ENCODE data around the gene CACNA1I. TPM values are rescaled to one million over a fixed set of nuclear protein-coding genes. Genes with fewer than 3 reads are reported as not detected.

Gene CACNA1I
- total RNA-seq, 1 donor from 2014 or later: not detected

DNA sequence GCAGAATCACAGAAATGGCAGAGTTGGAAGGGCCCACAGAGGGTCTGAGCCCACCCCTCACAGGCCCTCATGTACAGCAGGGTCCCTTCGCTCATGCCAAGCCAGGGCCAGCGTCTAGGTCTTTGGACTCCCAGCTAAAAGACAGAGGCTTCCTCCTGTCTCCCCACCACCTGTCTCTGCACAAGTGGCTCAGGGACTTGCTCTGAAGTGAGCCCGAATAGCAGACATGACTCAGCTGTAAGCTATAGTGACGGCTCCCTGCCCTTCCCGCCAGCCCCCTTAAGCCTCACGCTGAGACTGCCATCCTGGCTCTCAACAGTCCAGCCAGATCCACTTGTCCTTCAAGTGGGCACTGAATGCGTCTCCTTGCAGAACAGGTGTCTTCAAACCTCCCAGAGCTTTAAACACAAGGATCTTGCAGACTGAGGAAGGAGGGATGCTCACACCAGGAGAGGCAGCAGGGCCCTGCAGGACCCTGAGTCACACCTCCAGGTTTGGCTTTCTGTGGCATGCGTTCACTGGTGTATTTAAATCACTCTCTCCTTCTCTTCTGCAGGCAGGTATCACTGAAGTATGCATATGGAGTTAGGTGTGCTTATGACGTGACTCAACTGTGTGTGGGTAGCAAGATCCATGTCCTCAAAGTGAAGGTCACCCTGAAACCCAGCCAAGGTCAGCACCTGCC is 154.9 kb downstream of the CACNA1I start:
- Histone ChIP-seq H3K4me3 (no peak overlapping the region), H3K27me3 (no peaks in the 10 kb centered on the region), H3K9me3 (no peaks in the 10 kb centered on the region), H3K4me1 (no peaks in the 10 kb centered on the region), H3K27ac (no peak overlapping the region), H3K36me3 (no peaks in the 10 kb centered on the region)
- intact Hi-C loops (cut with DNase I): no loop called here
- no peak for DNase-seq (ENCODE audit: low spot score in 2 of 2)
- TF ChIP-seq, protein P1, sequence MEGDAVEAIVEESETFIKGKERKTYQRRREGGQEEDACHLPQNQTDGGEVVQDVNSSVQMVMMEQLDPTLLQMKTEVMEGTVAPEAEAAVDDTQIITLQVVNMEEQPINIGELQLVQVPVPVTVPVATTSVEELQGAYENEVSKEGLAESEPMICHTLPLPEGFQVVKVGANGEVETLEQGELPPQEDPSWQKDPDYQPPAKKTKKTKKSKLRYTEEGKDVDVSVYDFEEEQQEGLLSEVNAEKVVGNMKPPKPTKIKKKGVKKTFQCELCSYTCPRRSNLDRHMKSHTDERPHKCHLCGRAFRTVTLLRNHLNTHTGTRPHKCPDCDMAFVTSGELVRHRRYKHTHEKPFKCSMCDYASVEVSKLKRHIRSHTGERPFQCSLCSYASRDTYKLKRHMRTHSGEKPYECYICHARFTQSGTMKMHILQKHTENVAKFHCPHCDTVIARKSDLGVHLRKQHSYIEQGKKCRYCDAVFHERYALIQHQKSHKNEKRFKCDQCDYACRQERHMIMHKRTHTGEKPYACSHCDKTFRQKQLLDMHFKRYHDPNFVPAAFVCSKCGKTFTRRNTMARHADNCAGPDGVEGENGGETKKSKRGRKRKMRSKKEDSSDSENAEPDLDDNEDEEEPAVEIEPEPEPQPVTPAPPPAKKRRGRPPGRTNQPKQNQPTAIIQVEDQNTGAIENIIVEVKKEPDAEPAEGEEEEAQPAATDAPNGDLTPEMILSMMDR (IDR thresholded peaks at IDR 0.05): no peak

DNA sequence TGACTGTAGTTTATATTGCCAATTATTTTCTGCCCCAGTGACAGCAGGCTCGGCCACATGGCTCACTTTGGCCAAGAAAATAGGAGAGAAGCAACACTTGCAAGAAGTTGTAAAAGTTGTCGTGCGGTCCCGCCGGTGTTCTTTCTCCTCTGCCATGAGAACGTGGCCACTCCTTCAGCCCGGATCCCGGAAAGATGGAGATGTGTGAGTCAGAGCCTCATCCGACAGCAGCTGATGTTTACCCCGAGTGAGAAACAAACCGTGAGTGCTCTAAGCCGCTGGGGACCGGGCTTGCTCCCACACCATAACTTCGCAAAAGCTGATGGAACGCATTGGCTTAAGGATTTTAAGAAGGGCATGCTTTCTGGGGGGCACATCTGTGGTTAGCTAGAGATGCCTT is 157.0 kb downstream of the CACNA1I start:
- H3K27me3 ChIP-seq: no peaks in the 10 kb centered on the region
- H3K4me1 ChIP-seq: no peaks in the 10 kb centered on the region
- intact Hi-C loops (cut with DNase I): no loop called here
- no peaks in the 10 kb centered on the region for H3K36me3 ChIP-seq
- no peak overlapping the region for H3K4me3 ChIP-seq
- H3K9me3 ChIP-seq: no peaks in the 10 kb centered on the region
- TF ChIP-seq, protein P1 (IDR thresholded peaks at IDR 0.05): no peak
- no peak overlapping the region for H3K27ac ChIP-seq
- no peak for DNase-seq (ENCODE audit: low spot score in 2 of 2)

DNA sequence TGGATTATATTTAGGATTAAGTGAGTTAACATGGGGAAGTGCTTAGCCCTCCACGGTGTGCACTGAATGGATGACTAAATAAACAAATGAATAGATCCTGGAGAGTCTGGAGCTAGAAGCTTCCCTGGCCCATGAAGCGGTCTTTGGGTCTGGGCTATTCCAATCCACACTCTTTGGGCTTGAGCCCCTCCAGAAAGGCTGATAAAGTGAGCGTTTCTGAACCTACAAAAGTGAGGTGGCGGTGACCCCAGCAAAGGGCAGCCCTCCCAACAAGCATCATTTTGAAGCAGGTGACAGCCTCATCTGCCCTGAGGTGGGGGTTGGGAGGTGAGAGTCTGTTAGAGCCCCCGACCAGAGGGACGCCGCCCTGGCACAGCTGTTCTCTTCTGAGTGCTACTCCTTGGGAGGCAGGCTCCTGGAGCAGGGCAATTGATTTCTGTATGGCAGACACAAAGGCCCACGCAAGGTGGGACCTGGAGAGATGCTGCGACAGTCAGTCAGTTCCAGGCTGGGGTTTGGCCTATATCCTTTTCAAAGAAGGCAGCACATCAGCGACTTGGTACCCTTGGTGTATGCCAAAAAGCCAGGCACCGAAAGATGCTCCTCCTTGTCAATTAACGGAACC is 157.8 kb downstream of the CACNA1I start:
- Histone ChIP-seq H3K4me3 (no peak overlapping the region), H3K27ac (no peak overlapping the region), H3K9me3 (no peaks in the 10 kb centered on the region), H3K4me1 (no peaks in the 10 kb centered on the region), H3K36me3 (no peaks in the 10 kb centered on the region), H3K27me3 (no peaks in the 10 kb centered on the region)
- TF ChIP-seq, protein P1 (IDR thresholded peaks at IDR 0.05): no peak
- intact Hi-C loops (cut with DNase I): no loop called here
- DNase-seq (ENCODE audit: low spot score in 2 of 2): no peak

DNA sequence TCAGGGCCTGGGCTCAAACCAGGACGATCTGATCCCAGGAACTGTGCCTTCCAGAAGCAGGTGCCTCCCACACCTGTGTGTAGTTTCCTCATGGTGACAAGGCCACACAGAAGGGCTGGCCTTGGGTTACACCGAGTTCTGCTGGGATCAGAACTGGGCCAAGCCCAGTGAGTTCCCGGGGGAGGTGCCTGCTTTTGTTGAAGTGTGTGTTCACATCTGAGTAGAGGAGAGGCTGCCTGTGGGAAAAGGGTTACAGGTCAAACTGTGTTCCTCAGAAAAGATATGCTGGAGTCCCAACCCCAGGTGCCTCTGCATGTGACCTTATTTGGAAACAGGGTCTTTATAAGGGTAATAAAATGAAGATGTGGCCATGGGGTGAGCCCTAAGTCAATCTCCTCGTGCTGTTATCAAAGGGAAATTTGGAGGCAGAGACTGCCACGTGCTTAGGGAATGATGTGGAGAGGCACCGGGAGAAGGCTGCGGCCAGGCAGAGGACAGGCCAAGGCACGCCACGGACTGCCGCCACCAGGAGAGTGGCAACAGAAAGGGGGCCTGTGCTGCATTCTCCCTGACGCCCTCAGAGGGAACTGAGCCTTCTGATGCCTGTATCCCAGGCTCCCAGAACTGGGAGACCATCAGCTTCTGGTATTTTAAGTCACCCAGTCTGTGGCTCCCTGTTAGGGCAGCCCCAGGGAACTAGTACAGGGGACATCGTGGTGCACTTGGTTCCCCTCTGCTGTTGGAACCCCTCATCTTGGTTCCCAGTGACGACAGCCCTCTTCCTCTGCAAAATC is 158.8 kb downstream of the CACNA1I start:
- Histone ChIP-seq H3K4me1 (no peaks in the 10 kb centered on the region), H3K27ac (no peak overlapping the region), H3K4me3 (no peak overlapping the region), H3K9me3 (no peaks in the 10 kb centered on the region), H3K27me3 (no peaks in the 10 kb centered on the region), H3K36me3 (no peaks in the 10 kb centered on the region)
- TF ChIP-seq, protein P1 (IDR thresholded peaks at IDR 0.05): no peak
- intact Hi-C loops (cut with DNase I): no loop called here
- no peak for DNase-seq (ENCODE audit: low spot score in 2 of 2)

DNA sequence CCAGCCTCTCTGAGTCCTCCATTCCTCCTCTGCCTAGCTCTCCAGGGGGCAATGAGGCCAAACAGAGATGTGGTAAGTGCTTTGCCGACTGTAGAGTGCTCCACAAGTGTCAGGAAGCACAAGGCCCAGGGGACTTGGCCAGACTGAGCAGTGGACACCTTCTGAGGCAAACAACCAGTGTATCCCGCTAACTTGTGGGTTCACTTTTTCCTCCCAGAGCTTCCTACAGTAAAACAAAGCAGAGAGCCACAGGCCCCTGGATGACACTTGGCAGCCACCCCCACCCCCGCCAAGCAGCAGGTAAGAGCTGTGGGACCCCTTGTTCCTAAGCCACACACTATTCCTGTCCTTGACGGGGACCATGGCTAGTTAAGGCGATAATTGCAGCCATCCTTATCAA is 160.9 kb downstream of the CACNA1I start:
- no peaks in the 10 kb centered on the region for H3K9me3 ChIP-seq
- intact Hi-C loops (cut with DNase I): no loop called here
- no peaks in the 10 kb centered on the region for H3K27me3 ChIP-seq
- DNase-seq (ENCODE audit: low spot score in 2 of 2): no peak
- TF ChIP-seq, protein P1 (IDR thresholded peaks at IDR 0.05): no peak
- H3K4me1 ChIP-seq: no peaks in the 10 kb centered on the region
- H3K27ac ChIP-seq: no peak overlapping the region
- no peaks in the 10 kb centered on the region for H3K36me3 ChIP-seq
- H3K4me3 ChIP-seq: no peak overlapping the region

Data from ascending aorta (tissue), 2 donors.